Dermis microvascular lymphatic vessel endothelial cell (primary cell): ENCODE measurements around the gene SELENOM. TPM values are rescaled to one million over a fixed set of nuclear protein-coding genes. Genes with fewer than 3 reads are reported as not detected.
"Not testable (repeated sequence)": the region's sequence is repeated elsewhere in the genome, so short reads cannot be mapped to it uniquely, and the experiment has no call there.

Experiments used
- DNase-seq, 2 donors: peaks; one replicate each; pipeline versions ENCODE4 v3.0.0 to v3.0.0-alpha.2; 2010; ENCODE audit warnings: low read depth in 2 of 2
- total RNA-seq: library from RNA; depleted of rRNA; stranded (reverse); fragments of >200 nt; gene quantifications from 2 replicates; pipeline ENCODE4 v1.2.1, GENCODE V29; 2014

The SELENOM gene
- total RNA-seq, 1 donor from 2014 or later, result 21.1 TPM

GRCh38 chr22:31133911-31134310, 26.5 kb upstream of the SELENOM start:
- no peak for DNase-seq

GRCh38 chr22:31130873-31131272, 23.5 kb upstream of the SELENOM start:
- no peak for DNase-seq

- no peak for DNase-seq
Observed at GRCh38 chr22:31128156-31128555, 20.8 kb upstream of the SELENOM start.

GRCh38 chr22:31127181-31127772, 19.9 kb upstream of the SELENOM start:
- DNase-seq, result no peak

- DNase-seq, result no peak
Observed at GRCh38 chr22:31126869-31127175, 19.5 kb upstream of the SELENOM start.

- DNase-seq, result no peak
Observed at GRCh38 chr22:31126128-31126868, 18.9 kb upstream of the SELENOM start.

GRCh38 chr22:31125521-31126117, 18.3 kb upstream of the SELENOM start:
- DNase-seq, result no peak

- DNase-seq, result no peak
Observed at GRCh38 chr22:31124811-31125465, 17.6 kb upstream of the SELENOM start.

- DNase-seq, result no peak
Observed at GRCh38 chr22:31124290-31124689, 16.9 kb upstream of the SELENOM start.

- DNase-seq, result no peak
Observed at GRCh38 chr22:31123292-31123602, 15.9 kb upstream of the SELENOM start.

- no peak for DNase-seq
Observed at GRCh38 chr22:31122532-31123291, 15.3 kb upstream of the SELENOM start, which contains the start of gene INPP5J. INPP5J (plus strand) TSS chr22:31122966; CDS start chr22:31123015, 49 bp downstream.

- DNase-seq, result no peak
Observed at GRCh38 chr22:31122196-31122531, 14.8 kb upstream of the SELENOM start.

GRCh38 chr22:31121403-31121802, 14.0 kb upstream of the SELENOM start:
- no peak for DNase-seq

GRCh38 chr22:31120642-31121041, 13.3 kb upstream of the SELENOM start:
- no peak for DNase-seq

- DNase-seq, result no peak
Observed at GRCh38 chr22:31120230-31120629, 12.9 kb upstream of the SELENOM start.

GRCh38 chr22:31119026-31119717, 11.8 kb upstream of the SELENOM start:
- no peak for DNase-seq

GRCh38 chr22:31118046-31118820, 10.9 kb upstream of the SELENOM start:
- no peak for DNase-seq

- not testable (repeated sequence) for DNase-seq
Observed at GRCh38 chr22:31112547-31113091, 5.3 kb upstream of the SELENOM start.

GRCh38 chr22:31107894-31108218, 488 bp upstream of the SELENOM start:
- no peak for DNase-seq

GRCh38 chr22:31106731-31107177, 614 bp downstream of the SELENOM start:
- DNase-seq, result peak; percentile 25 to 34
